HG02798 (cell line): ENCODE results near the gene AGTPBP1.

Source experiments
- ATAC-seq: cut with Tn5 transposase; IDR thresholded peaks from one replicate; pipeline ENCODE4 v1.9.1; 2021; ENCODE audit warnings: mild to moderate bottlenecking; ENCODE audit not compliant: unreplicated experiment, poor library complexity

The AGTPBP1 gene

GRCh38 chr9:85514256-85514655 lies 227.5 kb downstream of the AGTPBP1 start:
- no peak for ATAC-seq

GRCh38 chr9:85511746-85512145 lies 230.0 kb downstream of the AGTPBP1 start:
- no peak for ATAC-seq

GRCh38 chr9:85510830-85511504 lies 230.8 kb downstream of the AGTPBP1 start:
- no peak for ATAC-seq

GRCh38 chr9:85508616-85509015 lies 233.1 kb downstream of the AGTPBP1 start:
- ATAC-seq = no peak

GRCh38 chr9:85505612-85506011 lies 236.1 kb downstream of the AGTPBP1 start:
- no peak for ATAC-seq

DNA sequence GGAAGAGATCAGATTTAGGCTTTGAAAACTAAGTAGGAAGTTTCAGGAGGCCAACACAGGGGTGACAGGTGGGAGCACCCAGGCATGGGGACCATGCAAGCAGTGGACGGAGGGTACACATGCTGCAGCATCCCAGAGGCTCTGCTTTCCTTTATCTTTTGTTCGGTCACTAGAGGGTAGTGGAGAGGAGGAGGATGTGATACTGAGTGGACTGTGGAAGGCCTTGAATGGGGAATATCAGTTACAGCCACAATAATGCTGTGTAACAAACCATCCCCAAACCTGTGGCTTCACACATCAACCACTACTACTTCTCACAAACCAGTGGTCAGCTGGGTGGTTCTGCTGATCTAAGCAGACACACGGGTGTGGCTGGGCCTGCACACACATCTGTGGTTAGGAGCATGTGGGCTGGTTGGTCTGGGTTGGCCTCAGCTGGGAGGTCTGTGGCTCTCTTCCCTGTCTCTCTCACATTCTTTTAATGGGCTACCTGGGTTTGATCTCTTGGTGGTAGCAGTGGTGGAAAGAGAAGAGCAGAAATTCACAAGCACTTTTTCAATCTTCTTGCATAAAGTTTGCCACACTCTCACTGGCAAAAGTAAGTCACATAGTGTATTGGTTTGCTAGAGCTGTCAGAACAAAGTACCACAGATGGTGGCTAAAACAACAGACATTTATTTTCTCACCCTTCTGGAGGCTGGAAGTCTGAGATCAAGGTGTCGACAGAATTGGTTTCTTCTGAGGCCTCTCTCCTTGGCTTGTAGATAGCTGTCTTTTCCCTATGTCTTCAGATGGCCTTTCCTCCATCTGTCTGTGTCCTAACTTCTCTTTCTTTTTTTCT lies 238.7 kb downstream of the AGTPBP1 start:
- peak; percentile 76 for ATAC-seq

DNA sequence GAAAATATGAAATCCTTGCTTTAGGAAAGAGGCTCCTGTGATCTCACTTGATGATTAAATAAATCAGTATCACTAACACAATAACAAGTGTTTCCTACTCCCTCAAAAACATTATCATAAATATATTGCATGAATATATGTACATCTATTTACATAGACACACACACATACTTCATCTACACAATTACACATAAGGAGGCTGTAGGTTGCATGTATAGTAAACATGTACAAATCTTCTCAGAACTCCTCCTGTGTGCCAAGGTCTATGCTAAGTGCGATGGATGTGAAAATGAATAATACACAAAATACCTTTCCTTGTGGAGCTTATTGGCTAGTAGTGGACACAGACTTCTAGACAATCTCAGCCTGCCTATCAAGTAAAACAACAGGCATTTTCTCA lies 239.9 kb downstream of the AGTPBP1 start:
- ATAC-seq = no peak

DNA sequence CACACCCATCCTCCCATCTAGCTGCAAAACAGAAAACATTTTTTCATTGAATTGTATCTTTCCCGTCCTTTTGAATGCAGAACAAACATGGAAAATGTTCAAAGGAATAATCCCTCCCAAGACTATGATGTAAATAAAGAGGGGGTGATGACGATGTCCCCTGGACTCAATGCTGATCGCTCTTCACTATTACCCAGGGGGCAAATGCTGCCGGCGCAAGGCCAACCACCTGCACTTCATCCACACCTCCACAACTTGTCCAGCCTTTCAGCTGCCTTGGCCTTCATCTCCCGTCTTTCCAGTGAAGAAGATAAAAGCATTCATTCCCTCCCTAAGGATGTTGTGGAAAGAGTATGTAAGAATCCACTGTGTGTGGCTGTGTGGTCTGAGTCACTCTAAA lies 240.3 kb downstream of the AGTPBP1 start:
- ATAC-seq = no peak
